ENCODE results near the gene TMEM204.

- no peak for TF ChIP-seq CTCF (IDR thresholded peaks at IDR 0.05)
- TF ChIP-seq POLR2A (IDR thresholded peaks at IDR 0.05) = no peak
These were observed 3.7 kb downstream of the TMEM204 start for GRCh38 chr16:1537138-1537577.

Measured in lower leg skin (tissue), 3 donors.